ENCODE data around the gene GNRH2. TPM values are rescaled to one million over a fixed set of nuclear protein-coding genes. Genes with fewer than 3 reads are reported as not detected.
"Not testable (repeated sequence)": the region's sequence is repeated elsewhere in the genome, so short reads cannot be mapped to it uniquely, and the experiment has no call there.

Gene GNRH2
- total and polyA plus RNA-seq, 2 of the 8 experiments (the other 6 are each of a cell fraction or from before 2014, with no cell fraction given), result 0.09 to 0.82 TPM

GRCh38 chr20:3073251-3073643 is 29.8 kb downstream of the GNRH2 start:
- H3K4me1 ChIP-seq (replicated peaks in 1 of 4; ENCODE audit: control insufficient read depth in 3 of 4, insufficient read depth in 4 of 4, low read length in 3 of 4); H2BK20ac ChIP-seq (ENCODE audit: low read length); H3K23me2 ChIP-seq (ENCODE audit: low read depth, low read length); H2BK15ac ChIP-seq (ENCODE audit: low read length); H3K9me3 ChIP-seq (ENCODE audit: insufficient read depth in 2 of 2, low read depth in 1 of 2, low read length in 1 of 2); H2BK120ac ChIP-seq (replicated peaks; ENCODE audit: low read depth, low read length); H2AFZ ChIP-seq (ENCODE audit: low read length); H3K27ac ChIP-seq (ENCODE audit: low read depth, low read length); H4K5ac ChIP-seq (ENCODE audit: insufficient read length, low read depth, low read length); H3K18ac ChIP-seq (ENCODE audit: extremely low read depth, low read length); H3K36me3 ChIP-seq (ENCODE audit: control insufficient read depth in 2 of 4, insufficient read depth in 4 of 4, low read length in 3 of 4); H4K8ac ChIP-seq (ENCODE audit: extremely low read depth, insufficient read depth, low read length); DNase-seq (ENCODE audit: low read depth in 1 of 2, low spot score in 2 of 2); H3K14ac ChIP-seq (ENCODE audit: insufficient read length); H4K91ac ChIP-seq (replicated peaks; ENCODE audit: insufficient read length, low read length); H3K56ac ChIP-seq (replicated peaks; ENCODE audit: insufficient read length, low read depth, low read length); H3K9ac ChIP-seq (replicated peaks in 1 of 4; ENCODE audit: extremely low read depth in 1 of 4, low read depth in 3 of 4, low read length in 3 of 4); H3K79me2 ChIP-seq (ENCODE audit: control insufficient read depth in 1 of 2, insufficient read depth in 2 of 2, low read length in 2 of 2); H2BK5ac ChIP-seq (ENCODE audit: low read depth, low read length); FAIRE-seq; H3K79me1 ChIP-seq (ENCODE audit: low read depth, low read length); H3K23ac ChIP-seq (ENCODE audit: insufficient read length); H3K4me3 ChIP-seq (ENCODE audit: extremely low read depth in 1 of 4, insufficient read depth in 2 of 4, low read depth in 3 of 4, low read length in 4 of 4); H2BK12ac ChIP-seq (ENCODE audit: low read depth, low read length); H2AK5ac ChIP-seq (ENCODE audit: low read depth, low read length); H4K20me1 ChIP-seq (replicated peaks in 1 of 2; ENCODE audit: control insufficient read depth in 1 of 2, insufficient read depth in 2 of 2, low read length in 2 of 2); H3K4me2 ChIP-seq (ENCODE audit: insufficient read depth in 1 of 2, low read depth in 2 of 2, low read length in 2 of 2); H3K4ac ChIP-seq (replicated peaks; ENCODE audit: insufficient read length, low read depth, low read length): not testable (repeated sequence)
- 82% methylated on average over 8 of the region's 8 CpGs; no CpG with 5 or more reads in 1 of the 2 experiments for WGBS, 2 experiments (ENCODE audit: extremely low coverage in 1 of 2, insufficient coverage in 1 of 2, insufficient read length in 1 of 2, insufficient replicate concordance in 2 of 2, low coverage in 1 of 2, low lambda C conversion rate in 2 of 2, missing lambda C conversion rate in 1 of 2)
- CTCF ChIA-PET (ENCODE audit: partially characterized antibody), result interaction anchor here (1.6 to 3.2 kb wide), 5 partner anchors 15 to 32 kb away, joined by 5 to 8 read pairs (median 7); no protein-coding TSS in a partner anchor
- peaks cover 11 to 30% (median 27%) of the 10 kb centered on the region in 4 experiments for H3K27me3 ChIP-seq (replicated peaks in 1 of 4; ENCODE audit: control insufficient read depth in 3 of 4, extremely low read depth in 1 of 4, insufficient read depth in 3 of 4, low read length in 3 of 4)
- POLR2A ChIA-PET (ENCODE audit: partially characterized antibody), result interaction anchor here (1.0 to 1.8 kb wide), 4 partner anchors 10 to 127 kb away, joined by 3 to 6 read pairs (median 5); no protein-coding TSS in a partner anchor

All from H1 (cell line).